GM19099 (cell line): ENCODE data around the gene CPNE1.

Experiments
- POLR2A ChIP-seq: IDR thresholded peaks from 3 replicates; pipeline ENCODE4 v1.6.1; 2011; ENCODE audit warnings: low read depth; ENCODE audit not compliant: insufficient read length; ENCODE audit errors: extremely low read depth

CPNE1 gene

DNA sequence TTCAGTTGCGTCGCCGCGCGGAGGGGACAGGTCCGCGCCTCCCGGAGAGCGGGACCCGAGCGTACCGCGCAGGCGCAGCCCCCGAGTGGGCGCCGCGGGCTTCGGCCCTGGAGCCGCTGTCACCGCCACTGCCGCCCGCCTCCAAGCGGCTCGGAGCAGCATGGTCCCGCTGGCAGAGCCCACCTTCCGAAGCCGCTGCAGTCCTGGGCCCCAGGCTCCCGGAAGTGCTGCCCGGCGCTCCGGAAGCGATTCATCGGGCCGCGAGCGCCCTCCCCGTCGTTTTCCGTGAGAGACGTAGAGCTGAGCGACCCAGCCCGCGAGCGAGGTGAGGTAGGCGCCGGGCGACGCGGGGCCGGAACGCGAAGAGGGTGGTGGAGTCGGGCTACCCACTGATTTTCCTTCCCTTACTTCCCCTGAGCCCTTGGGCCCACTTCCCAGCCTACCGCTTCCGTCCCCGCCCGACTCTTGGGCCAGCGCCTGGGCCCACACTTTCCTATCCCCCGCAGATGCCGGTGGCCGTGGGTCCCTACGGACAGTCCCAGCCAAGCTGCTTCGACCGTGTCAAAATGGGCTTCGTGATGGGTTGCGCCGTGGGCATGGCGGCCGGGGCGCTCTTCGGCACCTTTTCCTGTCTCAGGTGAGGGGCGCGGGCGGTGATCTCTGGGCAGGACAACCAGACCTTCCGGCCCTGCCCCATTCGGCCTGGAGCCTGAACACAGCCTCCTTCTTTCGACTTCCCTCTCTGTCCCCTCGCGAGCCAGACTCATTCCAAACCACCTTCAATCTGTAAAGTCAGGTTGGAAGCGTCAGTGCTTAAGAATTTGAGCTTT, 34.6 kb upstream of the CPNE1 start, which contains the start of the genes NFS1 and ROMO1:
Gene NFS1 (minus strand): TSS at position 226 of the 830 bp plus-strand sequence. CDS start 64 bp downstream, at position 162.
Gene ROMO1 (plus strand): TSS at position 279 of the 830 bp plus-strand sequence. CDS start 228 bp downstream, at position 507.
- TF ChIP-seq POLR2A = peak; percentile 84

- no peak for TF ChIP-seq POLR2A
Measured at GRCh38 chr20:35698298-35699126, 33.8 kb upstream of the CPNE1 start.

- no peak for TF ChIP-seq POLR2A
Measured at GRCh38 chr20:35697696-35698297, 33.1 kb upstream of the CPNE1 start.

DNA sequence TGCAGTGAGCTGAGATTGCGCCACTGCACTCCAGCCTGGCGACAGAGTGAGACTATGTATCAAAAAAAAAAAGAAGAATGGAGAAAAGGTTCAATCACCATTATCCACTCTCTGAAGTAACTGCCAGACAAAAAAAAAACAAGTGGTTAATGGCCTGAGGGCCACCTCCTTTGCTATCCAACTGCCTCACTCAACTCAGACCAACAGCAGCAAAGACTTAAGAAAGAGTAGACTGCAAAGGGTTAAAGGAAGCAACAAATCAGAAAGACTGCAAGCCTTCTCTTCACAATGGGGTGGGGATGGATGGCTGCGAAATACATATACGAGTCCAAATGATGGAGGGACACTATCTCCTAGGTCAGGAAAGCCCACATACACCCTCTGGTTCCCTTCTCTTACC, 31.3 kb upstream of the CPNE1 start:
- no peak for TF ChIP-seq POLR2A

DNA sequence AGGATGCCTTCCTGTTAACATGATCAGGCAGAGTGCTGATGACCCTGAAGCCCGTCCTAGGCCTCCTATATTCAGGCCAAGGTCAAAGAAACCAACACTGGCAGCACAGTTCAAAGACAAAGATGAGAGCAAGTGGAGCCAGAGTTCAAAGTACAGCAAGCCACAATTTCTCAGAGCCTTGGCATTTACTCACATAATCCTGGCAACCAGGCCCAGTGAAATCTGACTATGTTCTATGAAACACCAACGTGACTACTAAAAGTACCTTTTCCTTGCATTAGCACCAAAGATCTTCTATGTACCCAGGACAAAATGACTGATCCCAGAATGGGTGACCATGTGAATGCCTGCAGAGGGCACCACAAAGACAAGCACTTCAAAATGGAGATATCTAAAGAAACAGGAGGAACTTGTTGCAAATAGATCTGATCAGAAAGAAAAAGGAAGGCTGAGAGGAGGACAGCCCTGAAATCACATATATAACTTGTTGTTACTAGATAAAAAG, 30.6 kb upstream of the CPNE1 start:
- TF ChIP-seq POLR2A = no peak

DNA sequence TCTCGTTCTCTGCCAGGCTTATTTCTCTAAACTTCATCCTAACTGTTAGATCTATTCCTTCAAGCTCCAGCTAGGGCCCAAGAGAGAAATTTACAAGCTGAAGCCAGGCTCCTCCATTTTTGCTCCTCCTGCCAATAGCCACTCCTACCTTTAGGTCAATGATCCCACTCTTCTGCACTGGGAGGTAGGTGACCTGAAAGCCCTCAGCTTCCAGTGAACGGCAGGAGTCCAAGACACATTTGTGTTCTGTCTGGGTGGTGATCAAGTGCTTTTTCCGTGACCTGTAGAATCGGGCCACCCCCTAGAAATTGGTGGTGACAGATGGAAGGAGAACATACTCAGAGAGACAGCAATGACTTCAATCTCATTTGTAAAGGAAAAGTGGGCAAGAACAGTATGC, 25.6 kb upstream of the CPNE1 start:
- TF ChIP-seq POLR2A = no peak

DNA sequence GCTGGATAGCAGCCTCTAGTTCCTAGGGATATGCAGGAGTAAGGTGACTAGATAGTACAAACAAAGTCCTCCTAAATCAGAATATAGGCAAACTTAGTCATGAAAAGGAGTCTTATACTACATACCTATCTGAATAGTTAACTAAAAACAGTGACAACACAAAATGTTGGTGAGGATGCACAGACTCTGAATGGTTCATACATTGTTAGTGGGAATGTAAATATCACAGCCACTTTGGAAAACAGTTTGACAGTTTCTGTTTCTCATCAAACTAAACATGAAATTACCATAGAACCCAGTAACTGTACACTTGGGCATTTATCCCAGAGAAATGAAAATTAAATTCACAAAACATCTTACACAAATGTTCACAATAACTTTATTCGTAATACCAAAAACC, 17.3 kb upstream of the CPNE1 start:
- TF ChIP-seq POLR2A = no peak

DNA sequence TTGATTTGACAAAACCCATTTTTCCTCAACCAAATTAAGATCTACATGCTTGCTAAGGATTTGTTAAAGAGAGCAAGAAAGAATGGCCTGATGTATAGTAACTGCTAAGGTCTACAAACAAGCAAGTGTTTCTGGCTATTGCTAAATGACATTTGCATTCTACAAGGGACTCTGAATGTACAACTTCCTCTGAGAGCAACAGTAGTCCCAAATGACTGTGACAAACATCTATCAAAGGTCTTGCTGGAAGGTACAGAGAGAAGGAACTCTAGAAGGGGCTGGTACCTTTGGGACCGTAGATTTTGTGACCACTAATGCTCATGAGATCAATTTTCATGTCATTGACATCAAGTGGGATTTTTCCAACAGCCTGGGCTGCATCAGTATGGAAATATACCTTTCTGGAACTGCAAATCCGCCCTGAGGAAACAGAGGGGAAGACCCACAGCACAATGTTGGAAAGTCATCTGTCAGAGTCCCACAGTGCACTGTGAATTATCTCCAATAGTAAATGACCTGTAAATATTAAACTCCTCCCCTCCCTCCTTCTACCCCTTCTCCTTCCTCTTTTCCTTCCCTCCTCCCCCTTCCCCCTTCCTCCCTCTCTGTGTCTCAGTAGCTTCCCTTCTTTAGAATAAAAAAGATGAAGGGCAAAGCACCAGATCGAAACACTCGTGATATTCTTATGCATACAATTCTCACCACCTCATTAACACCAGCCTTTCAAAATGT, 15.9 kb upstream of the CPNE1 start:
- TF ChIP-seq POLR2A = no peak

DNA sequence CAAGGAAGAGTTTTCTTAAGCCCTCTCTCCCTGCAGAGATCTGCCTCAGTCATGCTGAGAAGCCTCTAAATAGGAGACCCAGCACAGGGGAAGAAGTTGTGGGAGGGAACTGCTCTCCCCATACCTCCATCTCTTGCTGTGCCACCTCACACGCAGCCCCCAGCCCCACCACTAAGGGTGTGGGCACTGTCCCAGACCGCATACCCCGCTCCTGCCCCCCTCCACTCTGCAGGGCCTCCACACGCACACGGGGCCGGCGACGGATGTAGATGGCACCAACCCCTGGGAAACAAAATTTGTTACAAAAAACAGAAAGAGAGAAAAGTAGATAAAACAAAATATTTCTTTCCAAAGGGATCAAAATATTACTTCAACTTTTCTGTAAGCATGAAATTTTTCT, 10.2 kb upstream of the CPNE1 start:
- TF ChIP-seq POLR2A = no peak

- no peak for TF ChIP-seq POLR2A
Measured at GRCh38 chr20:35673884-35674283, 9.2 kb upstream of the CPNE1 start.

DNA sequence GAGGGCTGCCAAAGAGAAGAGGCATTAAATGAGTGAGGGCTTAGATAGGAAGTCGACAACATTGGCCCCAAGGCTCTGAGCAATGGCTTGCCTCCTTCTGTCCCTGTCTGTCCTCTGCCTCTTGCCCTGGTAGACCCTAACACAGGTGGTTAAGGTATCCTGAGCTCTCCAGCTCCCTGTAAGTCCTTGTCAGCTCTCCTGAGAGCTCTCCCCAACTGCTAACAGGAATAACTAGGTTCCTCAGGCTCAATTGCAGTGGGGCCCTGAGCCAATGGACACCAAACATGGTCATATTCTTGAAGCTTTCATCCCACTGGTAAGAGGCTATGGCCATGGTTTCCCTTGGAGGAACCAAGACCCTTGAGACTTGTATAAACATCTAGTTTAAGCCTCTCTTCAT, 5.0 kb upstream of the CPNE1 start:
- TF ChIP-seq POLR2A = no peak

GRCh38 chr20:35669221-35669620, 4.5 kb upstream of the CPNE1 start:
- no peak for TF ChIP-seq POLR2A

GRCh38 chr20:35665949-35666288, 1.2 kb upstream of the CPNE1 start:
- TF ChIP-seq POLR2A = no peak
